GM19238 (cell line): ENCODE data around the gene TNFRSF1A.

Source experiments
- DNase-seq: peaks from one replicate; pipeline ENCODE4 v3.0.0; 2011; ENCODE audit warnings: low spot score; ENCODE audit not compliant: insufficient read length

Gene TNFRSF1A

DNA sequence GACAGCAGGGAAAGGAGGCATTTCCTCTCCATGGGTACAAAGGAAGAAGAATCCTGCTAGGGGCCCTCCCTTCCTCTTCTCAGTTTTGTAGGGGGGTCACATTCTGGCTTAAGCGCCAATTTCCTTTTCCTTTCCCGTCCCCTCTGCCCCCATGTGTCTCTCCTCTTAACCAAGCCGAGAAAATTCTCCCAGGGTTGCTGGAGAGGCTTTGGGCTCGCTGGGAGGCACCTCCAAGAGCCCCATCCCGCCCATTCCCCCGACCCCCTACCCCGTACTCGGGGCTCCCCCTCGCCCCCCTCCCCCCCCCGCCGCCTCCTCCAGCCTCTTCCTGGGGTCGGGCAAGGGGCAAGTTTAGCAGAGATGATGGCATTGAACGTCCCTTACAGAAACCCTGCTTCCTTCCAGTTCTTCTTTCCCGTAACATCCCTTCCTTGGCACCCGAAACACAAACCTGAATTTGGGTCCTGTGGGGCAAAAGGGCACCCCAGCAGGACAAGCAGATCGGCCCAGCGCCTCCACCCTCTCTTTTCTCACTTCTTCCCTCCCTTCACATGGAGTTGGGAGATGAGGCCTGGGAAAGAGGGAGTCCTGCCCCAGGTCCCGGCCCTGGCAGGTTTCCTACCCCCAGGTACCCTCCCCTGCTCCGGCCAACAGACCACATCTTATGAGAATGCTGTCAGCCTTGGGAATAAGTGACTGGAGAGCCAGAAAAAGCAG lies 17.7 kb downstream of the TNFRSF1A start:
- no peak for DNase-seq

GRCh38 chr12:6323340-6323994 lies 18.4 kb downstream of the TNFRSF1A start:
- DNase-seq, result no peak

DNA sequence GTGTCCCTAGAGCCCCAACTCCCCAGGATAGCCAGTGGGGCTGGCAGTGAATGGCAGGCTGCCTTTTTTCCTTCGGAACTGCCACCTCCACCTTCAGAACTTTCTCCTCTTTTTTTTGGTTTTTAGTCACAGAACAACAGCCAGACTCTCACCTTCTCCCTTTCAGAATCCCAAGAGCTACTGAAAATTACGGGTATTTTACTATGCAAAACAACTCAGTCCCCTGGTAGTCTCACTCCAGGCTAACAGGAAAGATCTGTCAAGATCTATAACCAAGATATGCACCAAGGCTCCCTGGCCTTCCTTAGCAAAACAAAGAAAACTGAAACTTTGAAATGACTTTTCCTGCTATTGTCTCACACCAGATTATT lies 18.9 kb downstream of the TNFRSF1A start:
- no peak for DNase-seq

DNA sequence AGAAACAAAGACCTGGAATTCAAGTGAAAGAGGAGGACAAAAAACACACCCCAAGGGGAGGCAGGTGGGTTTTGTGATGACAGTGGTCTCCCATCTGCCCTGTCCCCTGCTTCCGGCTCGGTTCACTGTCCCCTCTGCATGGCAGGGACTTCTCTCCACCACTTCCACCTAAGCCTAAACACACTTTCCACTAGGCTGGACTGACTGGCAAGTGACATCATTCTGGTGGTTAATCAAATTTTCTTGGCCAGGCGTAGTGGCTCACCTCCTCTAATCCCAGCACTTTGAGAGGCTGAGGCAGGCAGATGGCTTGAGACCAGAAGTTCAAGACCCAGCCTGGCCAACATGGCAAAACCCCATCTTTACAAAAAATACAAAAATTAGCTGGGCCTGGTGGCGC lies 19.5 kb downstream of the TNFRSF1A start:
- no peak for DNase-seq

GRCh38 chr12:6321905-6322304 lies 20.0 kb downstream of the TNFRSF1A start:
- no peak for DNase-seq

DNA sequence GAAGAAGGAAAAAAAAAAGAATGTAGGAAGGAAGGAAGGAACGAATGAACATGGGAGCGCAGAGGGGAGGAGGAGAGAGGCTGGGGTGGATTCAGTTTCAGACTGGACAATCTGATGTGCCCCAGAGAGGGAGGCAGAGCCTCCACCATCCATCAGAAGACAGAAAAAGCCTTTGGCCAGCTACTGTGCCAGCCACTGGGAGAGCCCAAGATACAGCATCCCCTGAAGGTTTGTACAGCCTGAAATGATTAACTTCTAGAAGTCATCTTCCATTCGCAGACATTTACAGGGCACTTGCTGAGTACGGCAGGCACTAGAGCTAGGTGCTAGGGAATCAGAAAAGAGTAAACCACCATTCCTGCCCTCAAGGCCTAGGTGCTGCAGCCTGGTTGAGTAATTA lies 22.4 kb downstream of the TNFRSF1A start:
- DNase-seq, result no peak

- DNase-seq, result no peak
Measured at GRCh38 chr12:6318440-6318879, 23.4 kb downstream of the TNFRSF1A start.

DNA sequence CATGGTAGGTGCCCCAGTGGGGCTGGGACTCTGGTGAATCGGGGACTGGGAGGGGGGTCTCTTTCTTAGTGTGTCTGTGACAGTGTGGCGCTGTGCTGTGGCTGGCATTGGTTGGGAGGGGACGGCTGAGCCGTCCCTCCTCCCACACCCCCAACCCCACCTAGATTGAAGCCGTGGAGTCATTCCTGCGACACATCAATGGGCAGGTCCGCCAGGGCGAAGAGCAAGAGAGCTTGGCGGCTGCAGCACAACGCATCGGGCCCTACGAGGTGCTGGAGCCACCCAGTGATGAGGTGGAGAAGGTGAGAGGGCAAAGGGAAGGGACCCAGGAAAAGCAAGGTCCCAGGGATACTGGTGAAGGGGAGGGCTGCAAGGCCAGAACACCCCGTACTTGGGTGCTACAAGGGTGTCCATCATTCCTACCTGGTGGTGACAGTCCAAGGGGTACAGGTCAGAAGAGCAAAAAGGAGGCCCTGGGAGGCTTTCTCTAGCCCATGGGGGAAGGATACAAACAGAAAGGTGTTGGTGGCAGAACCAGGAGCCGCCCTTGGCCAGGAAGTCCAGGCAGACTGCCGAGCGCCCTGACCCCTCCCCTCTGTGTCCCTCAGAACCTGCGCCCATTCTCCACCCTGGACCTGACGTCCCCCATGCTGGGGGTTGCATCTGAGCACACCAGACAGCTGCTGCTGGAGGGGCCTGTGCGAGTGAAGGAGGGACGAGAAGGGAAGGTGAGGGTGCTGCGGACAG lies 24.0 kb downstream of the TNFRSF1A start:
- DNase-seq, result no peak

DNA sequence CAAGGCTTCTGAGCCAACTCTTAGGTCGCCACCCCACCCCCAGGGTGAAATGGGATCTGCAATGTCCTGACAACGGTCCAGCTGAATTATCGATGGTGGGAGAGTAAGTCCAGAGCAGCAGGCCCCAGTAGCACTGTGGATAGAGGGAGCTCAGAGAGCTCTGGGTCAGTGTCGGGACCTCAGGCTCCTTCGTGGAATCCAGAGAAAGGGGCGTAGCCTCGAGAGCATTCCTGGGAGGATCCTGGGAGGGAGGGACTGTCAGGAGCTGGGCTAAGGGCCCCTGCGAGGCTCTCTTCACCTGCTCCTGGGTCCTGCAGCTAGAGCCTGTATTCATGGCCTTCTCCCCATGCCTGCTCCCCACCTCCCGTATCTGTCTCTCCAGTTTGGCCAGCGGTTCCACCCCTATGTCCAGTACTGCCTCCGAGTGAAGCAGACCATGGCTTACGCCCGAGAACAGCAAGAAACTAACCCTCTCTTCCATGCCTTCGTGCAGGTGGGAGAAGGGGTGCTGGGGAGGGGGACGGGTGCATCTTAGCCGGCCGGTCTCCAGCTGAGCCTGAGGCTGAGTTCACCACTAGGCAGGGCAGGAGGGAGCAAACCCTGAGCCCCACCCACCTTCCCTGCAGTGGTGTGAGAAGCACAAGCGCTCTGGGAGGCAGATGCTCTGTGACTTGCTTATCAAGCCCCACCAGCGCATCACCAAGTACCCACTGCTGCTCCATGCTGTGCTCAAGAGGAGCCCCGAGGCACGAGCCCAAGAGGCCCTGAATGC lies 24.8 kb downstream of the TNFRSF1A start:
- no peak for DNase-seq

- DNase-seq, result no peak
Measured at GRCh38 chr12:6315704-6316597, 25.9 kb downstream of the TNFRSF1A start.

DNA sequence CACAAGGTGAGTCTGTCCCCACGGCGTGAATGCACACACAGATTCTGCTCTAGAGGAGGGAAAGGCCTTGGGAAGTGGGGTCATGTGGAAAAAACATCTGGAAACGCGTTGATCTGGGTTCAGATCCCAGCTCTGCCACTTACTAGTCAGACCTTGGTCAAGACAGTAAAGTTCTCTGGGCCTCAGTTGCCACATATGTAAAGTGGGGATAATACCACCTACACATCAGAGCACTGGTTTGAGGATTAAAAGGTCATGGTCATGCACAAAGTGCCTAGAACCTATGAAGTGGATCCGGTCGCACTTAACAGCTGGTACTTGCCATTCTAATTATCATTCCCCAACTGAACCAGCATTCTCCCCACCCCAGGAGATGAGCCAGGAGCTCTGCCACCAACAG lies 26.7 kb downstream of the TNFRSF1A start:
- DNase-seq, result no peak

GRCh38 chr12:6314776-6315175 lies 27.1 kb downstream of the TNFRSF1A start:
- DNase-seq, result no peak

- no peak for DNase-seq
Measured at GRCh38 chr12:6313326-6313940, 28.4 kb downstream of the TNFRSF1A start.

GRCh38 chr12:6312529-6313325 lies 29.1 kb downstream of the TNFRSF1A start:
- DNase-seq, result no peak

DNA sequence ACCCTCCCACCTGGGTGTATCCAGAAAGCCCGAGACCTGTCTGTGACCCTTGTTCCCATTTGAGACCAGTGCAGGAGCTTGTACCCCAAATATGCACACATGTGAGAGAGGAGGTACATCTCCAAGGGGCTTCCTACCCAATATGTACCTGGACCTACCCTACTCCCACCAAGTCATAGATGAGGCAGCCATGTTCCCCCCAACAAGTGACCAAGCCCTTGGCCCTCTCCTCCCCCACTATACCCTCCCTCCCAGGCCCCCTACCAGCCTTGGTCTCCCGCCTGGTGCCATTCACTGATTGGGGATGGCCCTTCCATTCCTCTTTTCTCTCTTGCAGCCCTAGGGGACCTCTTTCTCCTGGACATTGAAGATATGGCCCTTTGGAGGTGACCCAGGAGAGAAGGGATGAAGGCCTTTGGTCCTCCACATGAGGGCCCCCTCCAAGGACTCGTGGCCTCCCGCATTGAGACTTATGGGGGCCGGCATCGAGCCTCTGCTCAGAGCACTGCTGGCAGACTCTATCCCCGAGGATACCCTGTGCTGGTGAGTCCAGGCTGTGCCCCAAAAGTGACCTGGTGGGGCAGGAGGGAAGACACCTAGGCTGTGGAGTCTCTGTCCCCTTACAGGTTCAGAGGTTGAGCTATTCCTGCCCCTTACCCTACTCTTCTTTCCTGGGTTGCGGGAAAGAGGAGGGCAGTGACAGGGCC lies 29.9 kb downstream of the TNFRSF1A start:
- DNase-seq, result no peak

DNA sequence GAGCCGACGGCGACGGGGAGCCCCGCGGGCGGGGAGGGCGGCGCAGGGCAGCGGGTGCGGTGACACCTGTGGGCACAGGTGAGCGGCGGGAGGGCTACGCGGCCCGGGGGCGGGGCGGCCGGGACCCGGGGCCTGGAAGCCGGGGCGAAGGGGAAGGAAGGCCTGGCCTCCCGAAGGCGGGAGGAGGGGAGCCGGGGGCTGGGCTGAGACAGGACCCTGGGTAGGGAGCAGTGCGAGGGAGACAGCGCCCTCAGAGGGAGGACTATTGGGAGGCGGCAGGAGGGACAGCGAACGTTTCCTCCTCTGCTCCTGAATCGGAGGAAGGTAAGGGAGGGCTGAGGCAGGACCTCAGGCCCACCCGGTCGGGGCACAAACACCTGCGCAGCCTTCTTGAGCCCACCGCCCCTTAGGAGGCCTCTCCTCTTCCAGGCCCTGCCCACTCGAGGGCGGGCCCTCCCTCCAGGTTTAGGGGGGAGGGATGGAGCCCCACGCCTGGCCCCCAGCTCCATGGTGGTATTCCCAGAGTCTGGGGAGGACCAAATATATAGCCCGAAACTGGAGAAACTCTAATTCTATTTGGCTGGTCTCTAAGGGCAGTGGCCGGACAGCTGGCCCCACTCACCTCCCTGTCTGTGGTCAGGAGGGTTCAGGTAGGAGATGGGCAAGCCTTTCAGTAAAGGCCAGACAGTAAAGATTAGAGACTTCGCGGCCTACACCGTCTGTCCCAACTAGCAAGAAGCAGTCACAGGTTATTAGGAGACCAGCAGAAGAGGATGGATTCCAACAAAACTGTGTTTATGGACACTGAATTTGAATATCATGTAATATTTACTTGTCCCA lies 30.9 kb downstream of the TNFRSF1A start:
- DNase-seq, result no peak

GRCh38 chr12:6307529-6307928 lies 34.3 kb downstream of the TNFRSF1A start:
- DNase-seq, result no peak
